Prostate gland (tissue), 2 donors: ENCODE measurements around the gene IQCE. TPM values are rescaled to one million over a fixed set of nuclear protein-coding genes. Genes with fewer than 3 reads are reported as not detected.

Source experiments
- DNase-seq: peaks from one replicate; pipeline ENCODE4 v3.0.0-alpha.2; 2019; ENCODE audit warnings: low spot score
- H3K27ac ChIP-seq, 2 donors: fragments of 200-600 bp; sonication (generic); 2 replicates each; pipeline ENCODE4 v1.5.1; 2017 to 2019
- H3K27me3 ChIP-seq: fragments of 200-600 bp; sonication (generic); replicated peaks from 2 replicates; pipeline ENCODE4 v1.5.1; 2019; ENCODE audit not compliant: insufficient read depth
- H3K36me3 ChIP-seq, 2 donors: fragments of 200-600 bp; sonication (generic); 1 replicate in 1 of 2; 2 replicates in 1 of 2; pipeline versions ENCODE4 v1.5.1 to v1.8.1; 2017 to 2019
- H3K4me1 ChIP-seq: fragments of 200-600 bp; sonication (generic); replicated peaks from 2 replicates; pipeline ENCODE4 v1.5.1; 2019
- H3K4me3 ChIP-seq, 2 donors: fragments of 200-600 bp; sonication (generic); 2 replicates each; pipeline ENCODE4 v1.5.1; 2017 to 2019
- H3K9me3 ChIP-seq: fragments of 200-600 bp; sonication (generic); 2 replicates; pipeline ENCODE4 v1.5.1; 2017
- CTCF ChIP-seq, 4 experiments: fragments of 200-600 bp in 2 of 4; fragments of 450-650 bp in 2 of 4; sonication (generic) in 2 of 4; IDR thresholded peaks; 1 replicate in 3 of 4; 2 replicates in 1 of 4; pipeline ENCODE4 v1.5.1; 2016 to 2019; ENCODE audit warnings: antibody characterized with exemption in 4 of 4, mild to moderate bottlenecking in 2 of 4, moderate library complexity in 2 of 4
- POLR2A ChIP-seq: fragments of 450-650 bp; IDR thresholded peaks from one replicate; pipeline ENCODE4 v1.6.1; 2016; ENCODE audit warnings: antibody characterized with exemption, mild to moderate bottlenecking
- POLR2AphosphoS5 ChIP-seq: sonication (generic); formaldehyde crosslinking; IDR thresholded peaks from one replicate; pipeline ENCODE4 v1.6.1; 2017; ENCODE audit warnings: antibody characterized with exemption
- WGBS: methylation state at CpG from one replicate; pipeline ENCODE4 v1.1.5; 2018; 5-methylcytosine and 5-hydroxymethylcytosine counted together
- intact Hi-C: fragments of 100-400 bp; cut with DNase I; formaldehyde crosslinking; loops from one replicate; pipeline ENCODE4 v1.14.2; 2022
- microRNA-seq: library from miRNA; unstranded; fragments of <30 nt; microRNA quantifications from one replicate; pipeline ENCODE4, GENCODE V29; 2016
- small RNA-seq, 2 donors: library from RNA; depleted of rRNA; stranded (forward); fragments of <200 nt; gene quantifications; one replicate each; pipeline ENCODE3, GENCODE V24; 2016
- total RNA-seq, 2 donors: library from RNA; depleted of rRNA; stranded (reverse); fragments of >200 nt; gene quantifications; one replicate each; pipeline ENCODE4 v1.1.0, GENCODE V29; 2016

IQCE gene
- total RNA-seq, 2 donors from 2014 or later, result 20.2 to 41.9 TPM

GRCh38 chr7:2663121-2663886, 104.5 kb downstream of the IQCE start:
- intact Hi-C loops, result no loop called here
- DNase-seq, result no peak
- Histone ChIP-seq H3K4me1 (no peaks in the 10 kb centered on the region), H3K27me3 (no peaks in the 10 kb centered on the region), H3K4me3 (no peak overlapping the region), H3K9me3 (no peaks in the 10 kb centered on the region), H3K36me3 (no peaks in the 10 kb centered on the region), H3K27ac (no peak overlapping the region)
- TF ChIP-seq POLR2AphosphoS5 (peak; percentile 14), CTCF (IDR thresholded peaks at IDR 0.05) (no peak), POLR2A (no peak)
- WGBS, result 74% methylated on average over 27 of the region's 30 CpGs

GRCh38 chr7:2663960-2664359, 105.2 kb downstream of the IQCE start:
- 58% methylated on average over 4 of the region's 4 CpGs for WGBS
- Histone ChIP-seq H3K4me1 (no peaks in the 10 kb centered on the region), H3K27me3 (no peaks in the 10 kb centered on the region), H3K4me3 (no peak overlapping the region), H3K27ac (no peak overlapping the region), H3K9me3 (no peaks in the 10 kb centered on the region), H3K36me3 (no peaks in the 10 kb centered on the region)
- no peak for DNase-seq
- TF ChIP-seq POLR2AphosphoS5, result no peak
- intact Hi-C loops, result no loop called here

Small RNAs within 50 kb of the gene (microRNA-seq; reads per million reads assigned to microRNA genes)
- gene MIR4648, result not detected

Small RNAs within 50 kb of the gene (small RNA-seq; reads per million reads assigned to genes)
- 0 to 0.10 reads per million in 2 donors for gene MIR4648

Other genes with a start within 250 kb of the IQCE start
- 10 to 100 TPM; 10.7 to 29.2 TPM for gene SNX8, start 244.5 kb upstream of the IQCE start, total RNA-seq
- 100 to 1,000 TPM; 141 to 220 TPM for gene EIF3B, start 204.2 kb upstream of the IQCE start, total RNA-seq
- 10 to 100 TPM; 22.4 to 36.1 TPM for gene CHST12, start 155.4 kb upstream of the IQCE start, total RNA-seq
- not detected for gene GRIFIN, start 82.6 kb upstream of the IQCE start, total RNA-seq
- gene LFNG, start 39.2 kb upstream of the IQCE start, total RNA-seq, result 10 to 100 TPM; 45.6 to 51.7 TPM
- gene BRAT1, start 3.5 kb upstream of the IQCE start, total RNA-seq, result 100 to 1,000 TPM in 1 of 2 donors, 10 to 100 TPM in 1; 83.9 to 113 TPM
- 10 to 100 TPM; 30.1 to 76.2 TPM for gene TTYH3, start 73.0 kb downstream of the IQCE start, total RNA-seq
- gene AMZ1, start 129.2 kb downstream of the IQCE start, total RNA-seq, result under 1 TPM in 1 of 2 donors, not detected in 1; 0.62 TPM